ENCODE measurements around the gene MYL9. TPM values are rescaled to one million over a fixed set of nuclear protein-coding genes. Genes with fewer than 3 reads are reported as not detected.

The MYL9 gene
- total RNA-seq, 1 experiment from 2014 or later, result 49.3 TPM

- no peak for ATAC-seq
- Histone ChIP-seq H3K4me3 (replicated peaks in 1 of 2; ENCODE audit: low read depth in 1 of 2, low read length in 2 of 2) (no peak overlapping the region), H3K79me2 (ENCODE audit: insufficient read depth, low read length) (peaks cover 14% of the 10 kb centered on the region), H3K9ac (ENCODE audit: low read length) (no peak overlapping the region), H3K4me1 (ENCODE audit: control insufficient read depth in 1 of 2, insufficient read depth in 2 of 2, low read length in 2 of 2) (peaks cover 15 to 17% of the 10 kb centered on the region in 2 experiments), H3K9me3 (ENCODE audit: control insufficient read depth in 1 of 2, insufficient read depth in 1 of 2, low read depth in 1 of 2, low read length in 2 of 2) (no peaks in the 10 kb centered on the region), H3K27ac (ENCODE audit: low read depth, low read length) (no peak overlapping the region), H3K9me2 (ENCODE audit: insufficient read depth) (no peaks in the 10 kb centered on the region), H4K20me1 (ENCODE audit: insufficient read depth) (no peaks in the 10 kb centered on the region), H3K36me3 (ENCODE audit: control insufficient read depth in 1 of 2, insufficient read depth in 2 of 2, low read length in 2 of 2) (peaks cover 4 to 9% of the 10 kb centered on the region in 2 experiments), H3K4me2 (ENCODE audit: low read length) (no peak overlapping the region), H3K27me3 (ENCODE audit: insufficient read depth, low read length) (no peaks in the 10 kb centered on the region), H2AFZ (ENCODE audit: low read depth, low read length, poor library complexity, severe bottlenecking) (no peak overlapping the region)
- BruUV-seq (replicated peaks), result no TSS peak
- ChIA-PET RAD21 (ENCODE audit: low non-redundant PET in 1 of 2, low total read pairs in 2 of 2, uncharacterized antibody in 2 of 2, unreplicated experiment in 2 of 2) (no interaction called here), POLR2A (no interaction called here), CTCF (no interaction called here)
- TF ChIP-seq JUND (IDR thresholded peaks at IDR 0.05), result no peak
- TF ChIP-seq ZFX (IDR thresholded peaks at IDR 0.05), result no peak
- DNase-seq (ENCODE audit: low read depth, low spot score), result no peak
- intact Hi-C loops (cut with micrococcal nuclease), result no loop called here
Measured at GRCh38 chr20:36579996-36580545, 38.8 kb downstream of the MYL9 start.

- POLR2A ChIA-PET, result no interaction called here
- TF ChIP-seq CBX3 (IDR thresholded peaks at IDR 0.05; ENCODE audit: low read depth), result no peak
- TF ChIP-seq SRF (IDR thresholded peaks at IDR 0.05; ENCODE audit: low read depth), result no peak
- TF ChIP-seq CEBPB (IDR thresholded peaks at IDR 0.05; ENCODE audit: low read depth), result no peak
- TF ChIP-seq REST (IDR thresholded peaks at IDR 0.05; ENCODE audit: low read depth), result no peak
- no peak for TF ChIP-seq YY1 (IDR thresholded peaks at IDR 0.05; ENCODE audit: extremely low read depth, insufficient replicate concordance, low read depth, low read length)
- no peak for TF ChIP-seq ZFX (IDR thresholded peaks at IDR 0.05)
- TF ChIP-seq RAD21 (IDR thresholded peaks at IDR 0.05; ENCODE audit: low read depth), result no peak
- TF ChIP-seq EGR1 (IDR thresholded peaks at IDR 0.05; ENCODE audit: low read depth), result no peak
- no peak for TF ChIP-seq SIN3A (IDR thresholded peaks at IDR 0.05; ENCODE audit: low read depth)
- Histone ChIP-seq H3K9me3 (ENCODE audit: control insufficient read depth in 1 of 2, insufficient read depth in 1 of 2, low read depth in 1 of 2, low read length in 2 of 2) (no peaks in the 10 kb centered on the region), H3K9me2 (ENCODE audit: insufficient read depth) (no peaks in the 10 kb centered on the region), H3K4me2 (ENCODE audit: low read length) (no peak overlapping the region), H3K79me2 (ENCODE audit: insufficient read depth, low read length) (no peaks in the 10 kb centered on the region), H3K27me3 (ENCODE audit: insufficient read depth, low read length) (no peaks in the 10 kb centered on the region), H4K20me1 (ENCODE audit: insufficient read depth) (no peaks in the 10 kb centered on the region), H2AFZ (ENCODE audit: low read depth, low read length, poor library complexity, severe bottlenecking) (no peak overlapping the region), H3K27ac (ENCODE audit: low read depth, low read length) (no peak overlapping the region), H3K9ac (ENCODE audit: low read length) (no peak overlapping the region), H3K4me1 (ENCODE audit: control insufficient read depth in 1 of 2, insufficient read depth in 2 of 2, low read length in 2 of 2) (peaks cover 2 to 11% of the 10 kb centered on the region in 2 experiments; a peak in 3 of 4 replicates), H3K36me3 (ENCODE audit: control insufficient read depth in 1 of 2, insufficient read depth in 2 of 2, low read length in 2 of 2) (peaks cover 4 to 9% of the 10 kb centered on the region in 2 experiments), H3K4me3 (replicated peaks in 1 of 2; ENCODE audit: low read depth in 1 of 2, low read length in 2 of 2) (no peak overlapping the region)
- RAD21 ChIA-PET (ENCODE audit: low non-redundant PET in 1 of 2, low total read pairs in 2 of 2, uncharacterized antibody in 2 of 2, unreplicated experiment in 2 of 2), result no interaction called here
- DNase-seq (ENCODE audit: low read depth, low spot score) (no peak), ATAC-seq (no peak)
- intact Hi-C loops (cut with micrococcal nuclease), result no loop called here
- BruUV-seq (replicated peaks), result no TSS peak
- CTCF ChIA-PET, result no interaction called here
Measured at GRCh38 chr20:36582322-36582721, 41.0 kb downstream of the MYL9 start.

Data from HCT116 (cell line).